ENCODE data around the gene SCYL3.
"Not testable (repeated sequence)": the region's sequence is repeated elsewhere in the genome, so short reads cannot be mapped to it uniquely, and the experiment has no call there.

The SCYL3 gene

GRCh38 chr1:169814265-169814664 lies 79.4 kb downstream of the SCYL3 start:
- H3K4me3 ChIP-seq (ENCODE audit: low read length), result no peak overlapping the region
- no peak overlapping the region for H2AFZ ChIP-seq (ENCODE audit: low read depth, low read length)
- H3K27me3 ChIP-seq (ENCODE audit: insufficient read depth, low read length), result no peaks in the 10 kb centered on the region
- H3K4me1 ChIP-seq (ENCODE audit: insufficient read depth, low read length), result no peaks in the 10 kb centered on the region
- H3K36me3 ChIP-seq (ENCODE audit: insufficient read depth, low read length), result peaks cover 31% of the 10 kb centered on the region
- peaks cover 3% of the 10 kb centered on the region for H3K9me3 ChIP-seq (ENCODE audit: low read length)

- no peaks in the 10 kb centered on the region for H3K27me3 ChIP-seq (ENCODE audit: insufficient read depth, low read length)
- H3K36me3 ChIP-seq (ENCODE audit: insufficient read depth, low read length), result peaks cover 38% of the 10 kb centered on the region
- no peak overlapping the region for H2AFZ ChIP-seq (ENCODE audit: low read depth, low read length)
- H3K9me3 ChIP-seq (ENCODE audit: low read length), result no peaks in the 10 kb centered on the region
- no peaks in the 10 kb centered on the region for H3K4me1 ChIP-seq (ENCODE audit: insufficient read depth, low read length)
- H3K4me3 ChIP-seq (ENCODE audit: low read length), result no peak overlapping the region
Measured at GRCh38 chr1:169812131-169812530, 81.6 kb downstream of the SCYL3 start.

GRCh38 chr1:169811418-169812035 lies 82.2 kb downstream of the SCYL3 start:
- not testable (repeated sequence) for H3K27me3 ChIP-seq (ENCODE audit: insufficient read depth, low read length); H3K4me1 ChIP-seq (ENCODE audit: insufficient read depth, low read length); H2AFZ ChIP-seq (ENCODE audit: low read depth, low read length); H3K4me3 ChIP-seq (ENCODE audit: low read length); H3K9me3 ChIP-seq (ENCODE audit: low read length)
- peaks cover 42% of the 10 kb centered on the region for H3K36me3 ChIP-seq (ENCODE audit: insufficient read depth, low read length)

GRCh38 chr1:169809370-169810095 lies 84.2 kb downstream of the SCYL3 start:
- Histone ChIP-seq H3K36me3 (ENCODE audit: insufficient read depth, low read length) (peaks cover 40% of the 10 kb centered on the region), H3K4me1 (ENCODE audit: insufficient read depth, low read length) (no peaks in the 10 kb centered on the region), H3K27me3 (ENCODE audit: insufficient read depth, low read length) (no peaks in the 10 kb centered on the region), H2AFZ (ENCODE audit: low read depth, low read length) (no peak overlapping the region), H3K9me3 (ENCODE audit: low read length) (no peaks in the 10 kb centered on the region), H3K4me3 (ENCODE audit: low read length) (no peak overlapping the region)

- H3K9me3 ChIP-seq (ENCODE audit: low read length), result no peaks in the 10 kb centered on the region
- no peaks in the 10 kb centered on the region for H3K4me1 ChIP-seq (ENCODE audit: insufficient read depth, low read length)
- no peaks in the 10 kb centered on the region for H3K27me3 ChIP-seq (ENCODE audit: insufficient read depth, low read length)
- H3K4me3 ChIP-seq (ENCODE audit: low read length), result no peak overlapping the region
- no peak overlapping the region for H2AFZ ChIP-seq (ENCODE audit: low read depth, low read length)
- peaks cover 50% of the 10 kb centered on the region for H3K36me3 ChIP-seq (ENCODE audit: insufficient read depth, low read length)
Measured at GRCh38 chr1:169804941-169805340, 88.8 kb downstream of the SCYL3 start.

GRCh38 chr1:169802888-169803287 lies 90.8 kb downstream of the SCYL3 start:
- H3K4me1 ChIP-seq (ENCODE audit: insufficient read depth, low read length), result no peaks in the 10 kb centered on the region
- H3K27me3 ChIP-seq (ENCODE audit: insufficient read depth, low read length), result no peaks in the 10 kb centered on the region
- no peak overlapping the region for H3K4me3 ChIP-seq (ENCODE audit: low read length)
- H2AFZ ChIP-seq (ENCODE audit: low read depth, low read length), result no peak overlapping the region
- no peaks in the 10 kb centered on the region for H3K9me3 ChIP-seq (ENCODE audit: low read length)
- peaks cover 44% of the 10 kb centered on the region for H3K36me3 ChIP-seq (ENCODE audit: insufficient read depth, low read length)
